Loucy (cell line): ENCODE measurements around the gene PRELID1.

Source experiments
- CTCF ChIP-seq: fragments of 200-600 bp; sonication (generic); conservative IDR thresholded peaks from 2 replicates; pipeline ENCODE4 v1.5.1; 2014; ENCODE audit warnings: mild to moderate bottlenecking, antibody characterized with exemption, low read length
- EZH2phosphoT487 ChIP-seq: fragments of 200-600 bp; IDR thresholded peaks from 2 replicates; pipeline ENCODE4 v1.6.1; 2018; ENCODE audit warnings: antibody characterized with exemption, mild to moderate bottlenecking, moderate library complexity, borderline replicate concordance

- no peak for TF ChIP-seq CTCF
- no peak for TF ChIP-seq EZH2phosphoT487
These were observed 51.7 kb downstream of the PRELID1 start for GRCh38 chr5:177355162-177355867.
